Measurements from ENCODE around the gene SLC9A3. TPM values are rescaled to one million over a fixed set of nuclear protein-coding genes. Genes with fewer than 3 reads are reported as not detected.
A peak's percentile ranks its signal among the peaks of the same experiment; 100 is the strongest.

Gene SLC9A3
- total RNA-seq, 5 donors from 2014 or later (not counting 1 experiment from before 2014, with no cell fraction given): 1.9 to 3.5 (median 2.5) TPM

- H3K4me3 Mint-ChIP-seq: peak overlapping the region in 1 of 3 donors; percentile 41
- CTCF ChIA-PET: no interaction called here
- peaks cover 32 to 78% of the 10 kb centered on the region in 2 donors for H3K36me3 ChIP-seq (ENCODE audit: control insufficient read depth in 2 of 2, extremely low read depth in 1 of 2, insufficient read depth in 1 of 2, low read length in 1 of 2)
- no peak overlapping the region for H3K27ac ChIP-seq (ENCODE audit: low read length)
- no peaks in the 10 kb centered on the region for H3K27me3 ChIP-seq (replicated peaks in 1 of 2; ENCODE audit: control insufficient read depth in 2 of 2, extremely low read depth in 1 of 2, insufficient read depth in 2 of 2, low read length in 1 of 2)
- WGBS (ENCODE audit: insufficient coverage): 100% methylated on average over 3 of the region's 5 CpGs
- peaks cover 4% of the 10 kb centered on the region for H3K9me3 ChIP-seq
- peak overlapping the region in 1 of 2 donors; percentile 47 for H3K27ac Mint-ChIP-seq
- peaks cover 11 to 25% (median 12%) of the 10 kb centered on the region in 3 donors for H3K9me3 Mint-ChIP-seq
- ATAC-seq (replicated peaks in 1 of 4): no peak
- H3K36me3 Mint-ChIP-seq: peaks cover 72% of the 10 kb centered on the region
- no peak overlapping the region for H3K4me3 ChIP-seq (ENCODE audit: control insufficient read depth in 1 of 2, extremely low read depth in 1 of 2, low read length in 1 of 2)
- H3K27me3 Mint-ChIP-seq: no peaks in the 10 kb centered on the region
- POLR2A ChIA-PET: interaction anchor here in 1 of 2 donors (0.6 kb wide), 1 partner anchor 10 kb away, joined by 3 read pairs; no protein-coding TSS in a partner anchor
- H3K4me1 ChIP-seq (ENCODE audit: control insufficient read depth in 1 of 2, extremely low read depth in 1 of 2, insufficient read depth in 2 of 2, low read length in 2 of 2): peaks cover 13 to 18% of the 10 kb centered on the region in 2 experiments
- H3K4me1 Mint-ChIP-seq: peaks cover 44 to 57% (median 47%) of the 10 kb centered on the region in 3 donors
- DNase-seq: no peak
Measured at GRCh38 chr5:451587-452458, 72.4 kb downstream of the SLC9A3 start.

- Histone ChIP-seq H3K27ac (ENCODE audit: low read length) (no peak overlapping the region), H3K4me3 (ENCODE audit: control insufficient read depth in 1 of 2, extremely low read depth in 1 of 2, low read length in 1 of 2) (no peak overlapping the region), H3K4me1 (ENCODE audit: control insufficient read depth in 1 of 2, extremely low read depth in 1 of 2, insufficient read depth in 2 of 2, low read length in 2 of 2) (peaks cover 13 to 21% of the 10 kb centered on the region in 2 experiments), H3K36me3 (ENCODE audit: control insufficient read depth in 2 of 2, extremely low read depth in 1 of 2, insufficient read depth in 1 of 2, low read length in 1 of 2) (peaks cover 28 to 68% of the 10 kb centered on the region in 2 donors), H3K27me3 (replicated peaks in 1 of 2; ENCODE audit: control insufficient read depth in 2 of 2, extremely low read depth in 1 of 2, insufficient read depth in 2 of 2, low read length in 1 of 2) (no peaks in the 10 kb centered on the region), H3K9me3 (peaks cover 4% of the 10 kb centered on the region)
- DNase-seq: no peak
- no peaks in the 10 kb centered on the region for H3K27me3 Mint-ChIP-seq
- no peak for ATAC-seq (replicated peaks in 1 of 4)
- H3K27ac Mint-ChIP-seq: no peak overlapping the region
- H3K36me3 Mint-ChIP-seq: peaks cover 70% of the 10 kb centered on the region
- peaks cover 11 to 25% (median 12%) of the 10 kb centered on the region in 3 donors for H3K9me3 Mint-ChIP-seq
- ChIA-PET CTCF (no interaction called here), POLR2A (no interaction called here)
- peaks cover 53 to 68% (median 58%) of the 10 kb centered on the region in 3 donors for H3K4me1 Mint-ChIP-seq
- no peak overlapping the region for H3K4me3 Mint-ChIP-seq
- 86% methylated on average over 2 of the region's 5 CpGs for WGBS (ENCODE audit: insufficient coverage)
Measured at GRCh38 chr5:449151-449550, 75.1 kb downstream of the SLC9A3 start.

- H3K27ac Mint-ChIP-seq: no peak overlapping the region
- CTCF ChIA-PET: no interaction called here
Measured at GRCh38 chr5:448766-449090, 75.5 kb downstream of the SLC9A3 start.

GRCh38 chr5:448061-448765 is 76.0 kb downstream of the SLC9A3 start:
- Histone ChIP-seq H3K27me3 (replicated peaks in 1 of 2; ENCODE audit: control insufficient read depth in 2 of 2, extremely low read depth in 1 of 2, insufficient read depth in 2 of 2, low read length in 1 of 2) (no peaks in the 10 kb centered on the region), H3K4me3 (ENCODE audit: control insufficient read depth in 1 of 2, extremely low read depth in 1 of 2, low read length in 1 of 2) (no peak overlapping the region), H3K27ac (ENCODE audit: low read length) (no peak overlapping the region), H3K36me3 (ENCODE audit: control insufficient read depth in 2 of 2, extremely low read depth in 1 of 2, insufficient read depth in 1 of 2, low read length in 1 of 2) (peaks cover 21 to 59% of the 10 kb centered on the region in 2 donors), H3K4me1 (ENCODE audit: control insufficient read depth in 1 of 2, extremely low read depth in 1 of 2, insufficient read depth in 2 of 2, low read length in 2 of 2) (peaks cover 7 to 22% of the 10 kb centered on the region in 2 experiments), H3K9me3 (peaks cover 4% of the 10 kb centered on the region)
- H3K27ac Mint-ChIP-seq: no peak overlapping the region
- peaks cover 51 to 65% (median 56%) of the 10 kb centered on the region in 3 donors for H3K4me1 Mint-ChIP-seq
- H3K9me3 Mint-ChIP-seq: peaks cover 11 to 25% (median 12%) of the 10 kb centered on the region in 3 donors
- H3K27me3 Mint-ChIP-seq: no peaks in the 10 kb centered on the region
- ChIA-PET CTCF (no interaction called here), POLR2A (no interaction called here)
- no peak overlapping the region for H3K4me3 Mint-ChIP-seq
- DNase-seq (peak in 2 of 35 experiments; percentile 23 to 35), ATAC-seq (replicated peaks in 1 of 4) (no peak)
- WGBS (ENCODE audit: insufficient coverage): 94% methylated on average over 21 of the region's 21 CpGs
- peaks cover 62% of the 10 kb centered on the region for H3K36me3 Mint-ChIP-seq

More at GRCh38 chr5:448766-449090, 75.5 kb downstream of the SLC9A3 start:
- no peak overlapping the region for H3K27ac ChIP-seq (ENCODE audit: low read length)
- peaks cover 10 to 21% of the 10 kb centered on the region in 2 experiments for H3K4me1 ChIP-seq (ENCODE audit: control insufficient read depth in 1 of 2, extremely low read depth in 1 of 2, insufficient read depth in 2 of 2, low read length in 2 of 2)
- Mint-ChIP-seq H3K36me3 (peaks cover 67% of the 10 kb centered on the region), H3K27me3 (no peaks in the 10 kb centered on the region), H3K4me1 (peaks cover 53 to 68% (median 57%) of the 10 kb centered on the region in 3 donors), H3K4me3 (no peak overlapping the region), H3K9me3 (peaks cover 11 to 25% (median 12%) of the 10 kb centered on the region in 3 donors)
- peak in 1 of 35 experiments; percentile 4 for DNase-seq
- peaks cover 4% of the 10 kb centered on the region for H3K9me3 ChIP-seq
- H3K36me3 ChIP-seq (ENCODE audit: control insufficient read depth in 2 of 2, extremely low read depth in 1 of 2, insufficient read depth in 1 of 2, low read length in 1 of 2): peaks cover 24 to 64% of the 10 kb centered on the region in 2 donors
- 97% methylated on average over 10 of the region's 12 CpGs for WGBS (ENCODE audit: insufficient coverage)
- POLR2A ChIA-PET: no interaction called here
- H3K27me3 ChIP-seq (replicated peaks in 1 of 2; ENCODE audit: control insufficient read depth in 2 of 2, extremely low read depth in 1 of 2, insufficient read depth in 2 of 2, low read length in 1 of 2): no peaks in the 10 kb centered on the region
- no peak overlapping the region for H3K4me3 ChIP-seq (ENCODE audit: control insufficient read depth in 1 of 2, extremely low read depth in 1 of 2, low read length in 1 of 2)
- no peak for ATAC-seq (replicated peaks in 1 of 4)

GRCh38 chr5:447501-447900 is 76.7 kb downstream of the SLC9A3 start:
- Mint-ChIP-seq H3K36me3 (peaks cover 55% of the 10 kb centered on the region), H3K27ac (no peak overlapping the region), H3K4me3 (no peak overlapping the region), H3K9me3 (peaks cover 10 to 22% (median 11%) of the 10 kb centered on the region in 3 donors), H3K4me1 (peaks cover 46 to 60% (median 51%) of the 10 kb centered on the region in 3 donors), H3K27me3 (no peaks in the 10 kb centered on the region)
- Histone ChIP-seq H3K4me1 (ENCODE audit: control insufficient read depth in 1 of 2, extremely low read depth in 1 of 2, insufficient read depth in 2 of 2, low read length in 2 of 2) (peaks cover 1 to 18% of the 10 kb centered on the region in 2 experiments), H3K9me3 (peaks cover 4% of the 10 kb centered on the region), H3K4me3 (ENCODE audit: control insufficient read depth in 1 of 2, extremely low read depth in 1 of 2, low read length in 1 of 2) (no peak overlapping the region), H3K27me3 (replicated peaks in 1 of 2; ENCODE audit: control insufficient read depth in 2 of 2, extremely low read depth in 1 of 2, insufficient read depth in 2 of 2, low read length in 1 of 2) (no peaks in the 10 kb centered on the region), H3K27ac (ENCODE audit: low read length) (no peak overlapping the region), H3K36me3 (ENCODE audit: control insufficient read depth in 2 of 2, extremely low read depth in 1 of 2, insufficient read depth in 1 of 2, low read length in 1 of 2) (peaks cover 17 to 51% of the 10 kb centered on the region in 2 donors)
- peak in 1 of 35 experiments; percentile 17 for DNase-seq
- ChIA-PET CTCF (interaction anchor here in 1 of 2 donors (1.1 kb wide), 1 partner anchor 24 kb away, joined by 5 read pairs; no protein-coding TSS in a partner anchor), POLR2A (no interaction called here)
- ATAC-seq (replicated peaks in 1 of 4): no peak
- WGBS (ENCODE audit: insufficient coverage): 96% methylated on average over 21 of the region's 21 CpGs

GRCh38 chr5:446883-447263 is 77.4 kb downstream of the SLC9A3 start:
- H3K27ac ChIP-seq (ENCODE audit: low read length): no peak overlapping the region
- ATAC-seq (replicated peaks in 1 of 4): peak in 1 of 4 experiments; percentile 31
- Mint-ChIP-seq H3K27ac (peak overlapping the region in 1 of 2 donors; percentile 68), H3K36me3 (peaks cover 48% of the 10 kb centered on the region), H3K4me1 (peaks cover 49 to 58% (median 50%) of the 10 kb centered on the region in 3 donors), H3K27me3 (no peaks in the 10 kb centered on the region), H3K4me3 (no peak overlapping the region), H3K9me3 (peaks cover 4 to 16% (median 5%) of the 10 kb centered on the region in 3 donors)
- WGBS (ENCODE audit: insufficient coverage): 54% methylated on average over 7 of the region's 7 CpGs
- peak in 2 of 35 experiments; percentile 22 to 59 for DNase-seq
- peaks cover 17 to 46% of the 10 kb centered on the region in 2 donors for H3K36me3 ChIP-seq (ENCODE audit: control insufficient read depth in 2 of 2, extremely low read depth in 1 of 2, insufficient read depth in 1 of 2, low read length in 1 of 2)
- no peaks in the 10 kb centered on the region for H3K27me3 ChIP-seq (replicated peaks in 1 of 2; ENCODE audit: control insufficient read depth in 2 of 2, extremely low read depth in 1 of 2, insufficient read depth in 2 of 2, low read length in 1 of 2)
- H3K9me3 ChIP-seq: peaks cover 4% of the 10 kb centered on the region
- POLR2A ChIA-PET: no interaction called here
- H3K4me1 ChIP-seq (ENCODE audit: control insufficient read depth in 1 of 2, extremely low read depth in 1 of 2, insufficient read depth in 2 of 2, low read length in 2 of 2): peaks cover 0 to 23% of the 10 kb centered on the region in 2 experiments
- CTCF ChIA-PET: interaction anchor here (1.1 kb wide), 2 partner anchors 8 to 25 kb away, joined by 3 to 5 read pairs; no protein-coding TSS in a partner anchor
- no peak overlapping the region for H3K4me3 ChIP-seq (ENCODE audit: control insufficient read depth in 1 of 2, extremely low read depth in 1 of 2, low read length in 1 of 2)
